Measurements from ENCODE around the gene BTG1.

GRCh38 chr12:92132288-92132687, 13.4 kb downstream of the BTG1 start:
- no peak for TF ChIP-seq CTCF (IDR thresholded peaks at IDR 0.05 in 8 of 11, conservative IDR thresholded peaks at IDR 0.05 in 3 of 11)
- no peak for TF ChIP-seq POLR2A (IDR thresholded peaks at IDR 0.05)
- TF ChIP-seq POLR2AphosphoS5 (IDR thresholded peaks at IDR 0.05) = peak in 1 of 3 donors; percentile 42
